H1 (cell line): Measurements from ENCODE around the gene MPPED1. TPM values are rescaled to one million over a fixed set of nuclear protein-coding genes. Genes with fewer than 3 reads are reported as not detected.

Experiments
- CHD2 ChIP-seq: IDR thresholded peaks from 2 replicates; pipeline ENCODE4 v1.6.1; 2012; ENCODE audit warnings: low read length, improper control_type of control experiment
- SP1 ChIP-seq: IDR thresholded peaks from 2 replicates; pipeline ENCODE4 v1.6.1; 2011; ENCODE audit warnings: low read depth, low read length
- polyA plus RNA-seq, 7 experiments: library from polyadenylated mRNA; depleted of rRNA in 3 of 7; stranded (reverse) in 5 of 7; unstranded in 2 of 7; fragments of >200 nt in 5 of 7; fragments of 200-250 nt in 2 of 7; gene quantifications; 1 replicate in 5 of 7; 2 replicates in 1 of 7; 4 replicates in 1 of 7; pipeline versions ENCODE4 v1.2.1 to v1.2.3, GENCODE V29; 2011 to 2013; ENCODE audit warnings: missing spikeins in 2 of 7, mixed read lengths in 2 of 7
- total RNA-seq: library from RNA; stranded (reverse); fragmentation: NEBNext Ultra II Directional; extraction: Animal tissue kit (Norgen Biotek cat#: 25700); gene quantifications from 2 replicates; pipeline ENCODE4 v1.2.1, GENCODE V29; 2021
- TF ChIP-seq, protein P1 (sequence below): fragments of 300-600 bp; sonication (generic); IDR thresholded peaks from 2 replicates; pipeline ENCODE4 v1.7.1; 2012; ENCODE audit warnings: low read length, moderate library complexity, mild to moderate bottlenecking, inconsistent platforms; ENCODE audit not compliant: insufficient replicate concordance

The MPPED1 gene
- total and polyA plus RNA-seq, 2 of the 8 experiments (the other 6 are each of a cell fraction or from before 2014, with no cell fraction given), result 0.29 to 0.37 TPM

DNA sequence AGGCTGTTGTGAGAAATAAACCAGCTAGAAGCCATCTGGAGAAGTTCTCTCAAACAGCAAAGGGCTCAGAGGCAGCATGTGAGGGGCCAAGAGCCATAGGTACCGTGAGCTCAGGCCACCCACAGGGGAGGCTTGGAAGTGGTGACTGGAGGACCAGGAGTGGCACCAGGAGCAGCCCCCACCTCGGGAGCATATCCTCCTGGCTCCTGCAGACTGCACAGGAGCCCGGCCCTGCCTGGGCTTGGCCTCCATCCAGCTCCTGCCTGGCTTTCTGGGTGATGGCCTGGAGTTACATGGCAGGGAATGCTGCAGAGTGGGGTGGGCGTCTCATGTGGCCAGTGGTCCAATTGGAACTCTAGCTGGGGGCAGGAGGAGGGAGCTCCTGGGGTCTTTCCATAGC, 4.2 kb upstream of the MPPED1 start (continued):
- TF ChIP-seq, protein P1, sequence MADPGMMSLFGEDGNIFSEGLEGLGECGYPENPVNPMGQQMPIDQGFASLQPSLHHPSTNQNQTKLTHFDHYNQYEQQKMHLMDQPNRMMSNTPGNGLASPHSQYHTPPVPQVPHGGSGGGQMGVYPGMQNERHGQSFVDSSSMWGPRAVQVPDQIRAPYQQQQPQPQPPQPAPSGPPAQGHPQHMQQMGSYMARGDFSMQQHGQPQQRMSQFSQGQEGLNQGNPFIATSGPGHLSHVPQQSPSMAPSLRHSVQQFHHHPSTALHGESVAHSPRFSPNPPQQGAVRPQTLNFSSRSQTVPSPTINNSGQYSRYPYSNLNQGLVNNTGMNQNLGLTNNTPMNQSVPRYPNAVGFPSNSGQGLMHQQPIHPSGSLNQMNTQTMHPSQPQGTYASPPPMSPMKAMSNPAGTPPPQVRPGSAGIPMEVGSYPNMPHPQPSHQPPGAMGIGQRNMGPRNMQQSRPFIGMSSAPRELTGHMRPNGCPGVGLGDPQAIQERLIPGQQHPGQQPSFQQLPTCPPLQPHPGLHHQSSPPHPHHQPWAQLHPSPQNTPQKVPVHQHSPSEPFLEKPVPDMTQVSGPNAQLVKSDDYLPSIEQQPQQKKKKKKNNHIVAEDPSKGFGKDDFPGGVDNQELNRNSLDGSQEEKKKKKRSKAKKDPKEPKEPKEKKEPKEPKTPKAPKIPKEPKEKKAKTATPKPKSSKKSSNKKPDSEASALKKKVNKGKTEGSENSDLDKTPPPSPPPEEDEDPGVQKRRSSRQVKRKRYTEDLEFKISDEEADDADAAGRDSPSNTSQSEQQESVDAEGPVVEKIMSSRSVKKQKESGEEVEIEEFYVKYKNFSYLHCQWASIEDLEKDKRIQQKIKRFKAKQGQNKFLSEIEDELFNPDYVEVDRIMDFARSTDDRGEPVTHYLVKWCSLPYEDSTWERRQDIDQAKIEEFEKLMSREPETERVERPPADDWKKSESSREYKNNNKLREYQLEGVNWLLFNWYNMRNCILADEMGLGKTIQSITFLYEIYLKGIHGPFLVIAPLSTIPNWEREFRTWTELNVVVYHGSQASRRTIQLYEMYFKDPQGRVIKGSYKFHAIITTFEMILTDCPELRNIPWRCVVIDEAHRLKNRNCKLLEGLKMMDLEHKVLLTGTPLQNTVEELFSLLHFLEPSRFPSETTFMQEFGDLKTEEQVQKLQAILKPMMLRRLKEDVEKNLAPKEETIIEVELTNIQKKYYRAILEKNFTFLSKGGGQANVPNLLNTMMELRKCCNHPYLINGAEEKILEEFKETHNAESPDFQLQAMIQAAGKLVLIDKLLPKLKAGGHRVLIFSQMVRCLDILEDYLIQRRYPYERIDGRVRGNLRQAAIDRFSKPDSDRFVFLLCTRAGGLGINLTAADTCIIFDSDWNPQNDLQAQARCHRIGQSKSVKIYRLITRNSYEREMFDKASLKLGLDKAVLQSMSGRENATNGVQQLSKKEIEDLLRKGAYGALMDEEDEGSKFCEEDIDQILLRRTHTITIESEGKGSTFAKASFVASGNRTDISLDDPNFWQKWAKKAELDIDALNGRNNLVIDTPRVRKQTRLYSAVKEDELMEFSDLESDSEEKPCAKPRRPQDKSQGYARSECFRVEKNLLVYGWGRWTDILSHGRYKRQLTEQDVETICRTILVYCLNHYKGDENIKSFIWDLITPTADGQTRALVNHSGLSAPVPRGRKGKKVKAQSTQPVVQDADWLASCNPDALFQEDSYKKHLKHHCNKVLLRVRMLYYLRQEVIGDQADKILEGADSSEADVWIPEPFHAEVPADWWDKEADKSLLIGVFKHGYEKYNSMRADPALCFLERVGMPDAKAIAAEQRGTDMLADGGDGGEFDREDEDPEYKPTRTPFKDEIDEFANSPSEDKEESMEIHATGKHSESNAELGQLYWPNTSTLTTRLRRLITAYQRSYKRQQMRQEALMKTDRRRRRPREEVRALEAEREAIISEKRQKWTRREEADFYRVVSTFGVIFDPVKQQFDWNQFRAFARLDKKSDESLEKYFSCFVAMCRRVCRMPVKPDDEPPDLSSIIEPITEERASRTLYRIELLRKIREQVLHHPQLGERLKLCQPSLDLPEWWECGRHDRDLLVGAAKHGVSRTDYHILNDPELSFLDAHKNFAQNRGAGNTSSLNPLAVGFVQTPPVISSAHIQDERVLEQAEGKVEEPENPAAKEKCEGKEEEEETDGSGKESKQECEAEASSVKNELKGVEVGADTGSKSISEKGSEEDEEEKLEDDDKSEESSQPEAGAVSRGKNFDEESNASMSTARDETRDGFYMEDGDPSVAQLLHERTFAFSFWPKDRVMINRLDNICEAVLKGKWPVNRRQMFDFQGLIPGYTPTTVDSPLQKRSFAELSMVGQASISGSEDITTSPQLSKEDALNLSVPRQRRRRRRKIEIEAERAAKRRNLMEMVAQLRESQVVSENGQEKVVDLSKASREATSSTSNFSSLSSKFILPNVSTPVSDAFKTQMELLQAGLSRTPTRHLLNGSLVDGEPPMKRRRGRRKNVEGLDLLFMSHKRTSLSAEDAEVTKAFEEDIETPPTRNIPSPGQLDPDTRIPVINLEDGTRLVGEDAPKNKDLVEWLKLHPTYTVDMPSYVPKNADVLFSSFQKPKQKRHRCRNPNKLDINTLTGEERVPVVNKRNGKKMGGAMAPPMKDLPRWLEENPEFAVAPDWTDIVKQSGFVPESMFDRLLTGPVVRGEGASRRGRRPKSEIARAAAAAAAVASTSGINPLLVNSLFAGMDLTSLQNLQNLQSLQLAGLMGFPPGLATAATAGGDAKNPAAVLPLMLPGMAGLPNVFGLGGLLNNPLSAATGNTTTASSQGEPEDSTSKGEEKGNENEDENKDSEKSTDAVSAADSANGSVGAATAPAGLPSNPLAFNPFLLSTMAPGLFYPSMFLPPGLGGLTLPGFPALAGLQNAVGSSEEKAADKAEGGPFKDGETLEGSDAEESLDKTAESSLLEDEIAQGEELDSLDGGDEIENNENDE, result no peak
- no peak for TF ChIP-seq SP1
- no peak for TF ChIP-seq CHD2
